ENCODE data around the gene NPBWR2. TPM values are rescaled to one million over a fixed set of nuclear protein-coding genes. Genes with fewer than 3 reads are reported as not detected.
"Not testable (repeated sequence)": the region's sequence is repeated elsewhere in the genome, so short reads cannot be mapped to it uniquely, and the experiment has no call there.

Gene NPBWR2
- total RNA-seq, 1 experiment from 2014 or later = not detected

- no peak for DNase-seq (ENCODE audit: low read depth)
These were observed 35.8 kb upstream of the NPBWR2 start for GRCh38 chr20:64143018-64143801.

- DNase-seq (ENCODE audit: low read depth) = no peak
These were observed 35.2 kb upstream of the NPBWR2 start for GRCh38 chr20:64142590-64142989.

GRCh38 chr20:64140956-64141355, 33.6 kb upstream of the NPBWR2 start:
- DNase-seq (ENCODE audit: low read depth) = no peak

GRCh38 chr20:64140061-64140931, 32.9 kb upstream of the NPBWR2 start:
- DNase-seq (ENCODE audit: low read depth) = no peak

- no peak for DNase-seq (ENCODE audit: low read depth)
These were observed 32.1 kb upstream of the NPBWR2 start for GRCh38 chr20:64139199-64140060.

DNA sequence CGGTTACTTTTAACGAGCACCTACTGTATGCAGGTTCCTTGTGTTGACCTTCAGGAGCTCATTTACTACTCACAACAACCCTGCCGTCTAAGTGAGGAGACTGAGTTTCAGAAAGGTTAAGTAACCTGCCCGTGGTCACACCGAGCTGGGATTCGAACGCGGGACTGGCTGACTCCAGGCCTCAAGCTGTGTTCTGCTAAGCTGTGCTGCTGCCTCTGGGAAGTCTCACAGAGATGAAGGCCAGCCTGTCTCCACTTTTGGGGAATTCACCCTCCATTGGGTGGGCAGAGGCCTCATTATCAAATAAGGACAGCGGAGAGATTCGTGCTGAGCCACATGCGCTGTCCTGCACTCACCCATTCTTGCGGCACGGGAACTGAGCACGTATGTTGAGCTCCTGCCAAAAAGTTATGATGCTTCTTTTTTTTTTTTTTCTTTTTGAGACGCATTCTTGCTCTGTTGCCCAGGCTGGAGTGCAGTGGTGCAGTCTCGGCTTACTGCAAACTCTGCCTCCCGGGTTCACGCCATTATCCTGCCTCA, 31.0 kb upstream of the NPBWR2 start:
- DNase-seq (ENCODE audit: low read depth) = no peak

- DNase-seq (ENCODE audit: low read depth) = no peak
These were observed 30.2 kb upstream of the NPBWR2 start for GRCh38 chr20:64137598-64138031.

- DNase-seq (ENCODE audit: low read depth) = no peak
These were observed 28.8 kb upstream of the NPBWR2 start for GRCh38 chr20:64136004-64136710.

GRCh38 chr20:64134744-64135143, 27.4 kb upstream of the NPBWR2 start:
- DNase-seq (ENCODE audit: low read depth) = not testable (repeated sequence)

- no peak for DNase-seq (ENCODE audit: low read depth)
These were observed 26.6 kb upstream of the NPBWR2 start for GRCh38 chr20:64133951-64134407.

DNA sequence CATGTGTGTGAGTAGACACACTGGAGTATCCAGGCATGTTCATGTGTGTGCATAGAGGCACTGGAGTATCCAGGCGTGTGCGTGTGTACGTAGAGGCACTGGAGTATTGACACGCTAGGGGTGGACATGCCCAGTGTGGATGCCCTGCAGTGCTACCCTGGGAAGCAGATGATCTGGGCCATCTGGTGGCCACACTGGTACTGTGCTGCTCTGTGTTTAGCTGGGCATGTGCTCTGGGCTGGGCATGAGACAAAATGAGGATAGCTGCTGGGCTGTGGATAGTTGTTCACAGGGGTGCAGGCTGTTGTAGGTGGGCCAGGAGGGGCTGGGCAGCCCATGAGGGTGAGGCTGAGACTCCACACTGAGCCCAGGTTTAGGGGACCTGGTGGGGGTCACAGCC, 24.0 kb upstream of the NPBWR2 start:
- DNase-seq (ENCODE audit: low read depth) = no peak

GRCh38 chr20:64130876-64131275, 23.5 kb upstream of the NPBWR2 start:
- no peak for DNase-seq (ENCODE audit: low read depth)

DNA sequence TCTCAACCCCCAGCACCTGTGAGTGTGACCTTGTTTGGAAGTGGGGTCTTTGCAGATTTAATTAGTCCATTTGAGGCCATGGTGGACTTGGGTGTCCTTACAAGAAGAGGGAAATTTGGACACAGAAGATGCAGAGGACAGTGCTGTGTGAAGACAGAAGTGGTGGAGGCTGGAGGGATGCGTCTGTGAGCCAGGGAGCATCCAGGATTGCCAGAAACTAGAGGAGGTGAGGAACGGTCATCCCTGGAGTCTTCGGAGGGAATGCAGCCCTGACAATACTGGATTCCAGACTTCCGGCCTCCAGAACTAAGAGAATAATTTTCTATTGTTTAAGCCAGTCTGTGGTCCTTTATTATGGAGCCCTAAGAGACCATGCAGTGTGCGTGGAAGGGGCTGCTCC, 22.9 kb upstream of the NPBWR2 start:
- no peak for DNase-seq (ENCODE audit: low read depth)

DNA sequence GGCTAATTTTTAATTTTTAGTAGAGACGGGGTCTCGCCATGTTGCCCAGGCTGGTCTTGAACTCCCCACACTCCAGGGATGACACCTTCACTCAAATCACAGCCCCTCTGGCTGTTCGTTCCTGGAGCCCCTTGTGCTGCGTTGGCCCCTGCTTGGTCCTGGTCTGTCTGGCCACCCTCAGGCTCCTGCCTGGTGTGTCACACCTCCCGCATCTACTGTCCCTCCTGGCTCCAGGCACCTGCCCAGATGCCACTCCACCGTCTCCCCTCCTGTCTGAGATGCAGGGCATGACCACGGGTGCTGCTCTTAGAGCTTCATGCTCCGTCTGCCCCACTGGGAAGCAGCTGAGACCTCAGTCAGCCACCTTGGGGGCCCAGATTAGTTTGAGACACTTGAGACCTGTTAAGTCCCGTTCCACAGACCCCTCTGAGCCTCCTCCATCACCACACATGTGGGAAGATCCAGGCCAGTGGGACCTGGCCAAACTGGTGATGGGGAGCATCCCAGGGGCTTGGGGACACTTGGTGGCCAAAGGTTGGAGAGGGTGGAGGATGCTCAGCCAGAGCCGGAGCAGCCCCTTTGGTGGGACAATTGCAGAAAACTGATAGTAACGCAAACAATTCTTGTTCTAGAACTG, 21.9 kb upstream of the NPBWR2 start:
- no peak for DNase-seq (ENCODE audit: low read depth)

- DNase-seq (ENCODE audit: low read depth) = not testable (repeated sequence)
These were observed 16.2 kb upstream of the NPBWR2 start for GRCh38 chr20:64123517-64123916.

DNA sequence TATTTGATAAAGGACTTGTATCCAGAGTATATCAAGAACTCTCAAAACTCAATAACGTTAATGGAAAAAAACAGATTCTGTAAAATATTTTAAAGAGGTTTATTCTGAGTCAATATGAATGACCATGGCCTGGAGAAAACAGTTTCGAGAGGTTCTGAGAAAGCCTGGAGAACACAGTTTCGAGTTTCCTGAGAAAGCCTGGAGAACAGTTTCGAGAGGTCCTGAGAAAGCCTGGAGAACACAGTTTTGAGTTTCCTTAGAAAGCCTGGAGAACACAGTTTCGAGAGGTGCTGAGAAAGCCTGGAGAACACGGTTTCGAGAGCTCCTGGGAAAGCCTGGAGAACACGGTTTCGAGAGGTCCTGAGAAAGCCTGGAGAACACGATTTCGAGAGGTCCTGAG, 15.6 kb upstream of the NPBWR2 start:
- DNase-seq (ENCODE audit: low read depth) = not testable (repeated sequence)

- DNase-seq (ENCODE audit: low read depth) = no peak
These were observed 14.2 kb upstream of the NPBWR2 start for GRCh38 chr20:64121586-64121985.

DNA sequence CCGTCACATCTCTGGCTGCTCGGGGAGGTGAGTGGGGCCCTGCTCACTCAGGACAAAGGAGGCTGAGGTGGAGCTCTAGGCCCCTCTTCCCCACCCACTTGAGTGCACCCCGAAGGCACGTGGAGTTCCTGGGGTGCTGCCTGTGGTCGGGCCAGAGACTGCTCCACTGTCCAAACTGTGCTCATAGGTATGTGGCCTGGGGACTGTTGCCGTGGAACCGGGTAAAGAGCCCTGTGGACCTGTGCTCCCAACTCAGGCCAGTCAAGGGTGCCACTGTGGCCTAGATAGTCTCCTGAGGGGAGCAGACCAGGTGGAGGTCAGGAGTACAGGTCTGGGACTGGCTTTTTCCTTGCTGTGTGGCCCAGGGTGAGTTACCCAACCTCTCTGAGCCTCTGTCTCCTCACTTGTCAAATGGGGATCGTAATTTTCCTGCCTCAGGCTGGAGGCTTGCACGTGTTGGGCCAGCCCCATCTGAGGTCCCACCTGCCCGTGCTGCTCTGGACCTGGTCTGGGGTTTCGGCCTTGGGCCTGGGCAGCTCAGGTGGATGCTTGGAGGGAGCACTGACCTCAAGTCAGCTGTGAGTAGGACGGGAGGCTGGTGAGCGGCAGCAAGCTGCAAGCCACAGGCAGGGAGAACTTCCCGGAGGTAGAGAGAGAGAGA, 12.4 kb upstream of the NPBWR2 start:
- DNase-seq (ENCODE audit: low read depth) = no peak

DNA sequence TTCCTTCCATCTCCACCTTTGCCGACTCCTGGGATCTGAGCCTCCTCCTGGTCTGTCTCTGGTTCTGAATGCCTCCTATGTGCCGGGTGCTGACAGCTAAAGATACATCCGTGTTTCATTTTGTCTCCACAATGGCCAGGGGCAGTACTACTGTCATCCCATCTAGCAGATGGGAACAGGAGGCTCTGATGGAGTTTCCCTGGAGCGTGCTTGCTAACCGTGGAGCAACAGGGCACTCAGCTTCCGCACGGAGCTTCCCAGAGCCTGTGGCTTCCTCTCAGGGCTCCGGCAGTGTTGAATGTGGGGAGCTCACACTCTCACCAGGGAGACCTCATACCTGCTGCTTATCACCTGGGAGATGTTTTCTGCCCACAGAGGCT, 11.9 kb upstream of the NPBWR2 start:
- DNase-seq (ENCODE audit: low read depth) = no peak

DNA sequence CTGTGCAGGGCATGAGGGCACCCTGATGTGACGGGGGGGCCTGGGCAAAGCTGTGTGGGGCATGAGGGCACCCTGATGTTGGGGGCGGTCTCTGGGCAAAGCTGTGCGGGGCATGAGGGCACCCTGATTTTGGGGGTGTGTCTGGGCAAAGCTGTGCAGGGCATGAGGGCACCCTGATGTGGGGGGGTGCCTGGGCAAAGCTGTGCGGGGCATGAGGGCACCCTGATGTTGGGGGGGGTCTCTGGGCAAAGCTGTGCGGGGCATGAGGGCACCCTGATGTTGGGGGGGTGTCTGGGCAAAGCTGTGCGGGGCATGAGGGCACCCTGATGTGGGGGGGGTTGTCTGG, 10.0 kb upstream of the NPBWR2 start:
- DNase-seq (ENCODE audit: low read depth) = not testable (repeated sequence)
